Skeletal muscle satellite cell (primary cell): ENCODE measurements around the gene CHIT1.

Experiments
- H3K27me3 ChIP-seq: 2 replicates; pipeline ENCODE4 v1.7.0; 2013; ENCODE audit warnings: low read length; ENCODE audit not compliant: control insufficient read depth, insufficient read depth
- H3K36me3 ChIP-seq: 2 replicates; pipeline ENCODE4 v1.7.0; 2013; ENCODE audit warnings: mild to moderate bottlenecking, control low read depth, low read length; ENCODE audit not compliant: insufficient read depth
- H3K4me1 ChIP-seq: 2 replicates; pipeline ENCODE4 v1.7.0; 2013; ENCODE audit warnings: low read length; ENCODE audit not compliant: control insufficient read depth, insufficient read depth
- H3K4me2 ChIP-seq: 2 replicates; pipeline ENCODE4 v1.7.0; 2013; ENCODE audit warnings: mild to moderate bottlenecking, low read length
- H3K4me3 ChIP-seq: 2 replicates; pipeline ENCODE4 v1.7.0; 2013; ENCODE audit warnings: low read length
- H3K9ac ChIP-seq: 2 replicates; pipeline ENCODE4 v1.7.0; 2013; ENCODE audit warnings: mild to moderate bottlenecking, low read depth, low read length, moderate library complexity
- H3K9me3 ChIP-seq: replicated peaks from 2 replicates; pipeline ENCODE4 v1.7.0; 2013; ENCODE audit warnings: mild to moderate bottlenecking, control low read depth, low read length

Gene CHIT1

DNA sequence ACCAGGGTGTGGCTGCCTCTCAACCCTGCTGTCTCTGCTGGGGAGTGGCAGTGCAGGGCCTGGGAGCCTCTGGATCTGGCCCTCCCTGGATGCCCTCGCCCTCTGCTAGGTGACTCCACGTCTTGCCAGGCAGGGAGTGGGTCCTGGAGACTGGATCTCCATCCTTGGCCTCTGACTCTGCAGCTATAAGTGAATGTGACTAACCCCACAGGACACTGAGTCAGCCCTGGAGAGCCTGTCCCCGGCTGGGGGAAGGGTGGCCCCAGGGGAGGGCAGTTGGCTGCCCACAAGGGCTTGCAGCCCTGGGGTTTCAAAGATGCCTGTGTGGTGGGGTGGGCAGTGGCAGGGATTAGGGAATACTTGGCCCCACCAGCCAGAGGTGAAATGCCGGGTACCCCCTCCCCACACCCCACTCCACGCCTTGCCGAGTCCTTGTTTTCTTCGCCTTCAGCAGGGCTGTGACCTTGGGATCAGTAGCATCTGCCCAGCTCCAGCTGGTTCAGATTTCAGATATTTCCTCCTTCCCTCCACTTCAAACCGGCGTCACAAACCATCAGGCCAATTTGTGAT, 51.9 kb downstream of the CHIT1 start:
- H3K4me2 ChIP-seq: peak overlapping the region; percentile 67
- no peaks in the 10 kb centered on the region for H3K27me3 ChIP-seq
- peak overlapping the region; percentile 29 for H3K4me3 ChIP-seq
- H3K4me1 ChIP-seq: peaks cover 60% of the 10 kb centered on the region
- peak overlapping the region; percentile 71 for H3K9ac ChIP-seq
- H3K36me3 ChIP-seq: no peaks in the 10 kb centered on the region
- no peaks in the 10 kb centered on the region for H3K9me3 ChIP-seq

DNA sequence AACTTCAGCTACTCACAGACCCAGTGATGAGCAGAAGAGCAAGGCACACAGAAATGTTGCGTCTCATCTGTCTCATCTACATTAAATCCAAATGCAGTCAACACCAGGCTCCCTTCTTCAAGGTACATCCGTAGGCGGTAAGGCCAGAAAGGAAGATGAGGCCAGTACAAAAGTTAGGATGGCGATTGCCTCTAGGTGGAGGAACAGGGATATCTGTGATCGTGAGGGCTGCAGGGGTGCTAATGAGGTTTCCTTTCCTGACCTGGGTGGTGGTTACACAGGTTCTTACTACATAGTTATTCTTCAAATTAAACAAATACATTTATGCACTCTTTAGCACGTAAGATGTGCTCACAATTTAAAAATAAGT, 52.5 kb downstream of the CHIT1 start:
- H3K4me1 ChIP-seq: peaks cover 63% of the 10 kb centered on the region
- no peaks in the 10 kb centered on the region for H3K27me3 ChIP-seq
- H3K9me3 ChIP-seq: no peaks in the 10 kb centered on the region
- H3K9ac ChIP-seq: peak overlapping the region; percentile 66
- H3K4me3 ChIP-seq: no peak overlapping the region
- peak overlapping the region; percentile 67 for H3K4me2 ChIP-seq
- no peaks in the 10 kb centered on the region for H3K36me3 ChIP-seq

DNA sequence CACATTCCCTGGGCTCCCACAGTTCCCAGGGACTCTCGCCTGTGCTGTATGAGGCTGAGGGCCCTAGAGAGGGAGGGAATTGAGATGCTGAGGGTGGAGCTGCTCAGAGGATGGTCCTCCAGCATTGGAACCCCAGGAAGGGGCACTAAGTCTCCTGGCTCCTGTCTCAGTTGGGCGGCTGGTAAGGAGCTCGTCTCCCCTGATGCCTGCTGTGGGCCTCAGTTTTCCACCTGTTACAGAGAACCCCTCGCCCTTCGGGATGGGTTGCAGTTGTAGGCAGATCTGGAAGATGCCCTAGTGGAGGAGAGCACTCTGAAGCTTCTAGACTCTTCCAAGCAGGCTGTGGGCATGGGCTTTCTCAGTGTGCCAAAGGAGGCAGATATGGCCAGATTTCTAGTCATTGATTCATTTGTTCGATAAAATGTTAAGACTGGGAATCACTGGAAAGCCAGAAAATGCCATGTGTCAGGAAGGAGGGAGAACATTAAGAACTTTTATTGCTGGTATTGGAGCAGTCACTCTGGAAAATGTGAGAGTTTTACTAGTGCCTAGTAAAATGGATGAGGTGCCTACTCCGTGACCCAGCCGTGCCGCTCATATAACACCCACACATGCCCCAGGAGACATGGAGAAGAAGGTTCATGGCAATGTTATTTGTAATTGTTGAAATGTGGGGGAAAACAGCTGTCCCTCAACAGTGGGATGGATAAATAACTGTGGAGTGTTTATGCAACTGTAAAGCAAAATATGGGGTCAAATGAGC, 53.0 kb downstream of the CHIT1 start:
- Histone ChIP-seq H3K9ac (peak overlapping the region; percentile 66), H3K36me3 (no peaks in the 10 kb centered on the region), H3K4me1 (peaks cover 63% of the 10 kb centered on the region), H3K4me2 (peak overlapping the region; percentile 67), H3K9me3 (no peaks in the 10 kb centered on the region), H3K27me3 (no peaks in the 10 kb centered on the region), H3K4me3 (no peak overlapping the region)

DNA sequence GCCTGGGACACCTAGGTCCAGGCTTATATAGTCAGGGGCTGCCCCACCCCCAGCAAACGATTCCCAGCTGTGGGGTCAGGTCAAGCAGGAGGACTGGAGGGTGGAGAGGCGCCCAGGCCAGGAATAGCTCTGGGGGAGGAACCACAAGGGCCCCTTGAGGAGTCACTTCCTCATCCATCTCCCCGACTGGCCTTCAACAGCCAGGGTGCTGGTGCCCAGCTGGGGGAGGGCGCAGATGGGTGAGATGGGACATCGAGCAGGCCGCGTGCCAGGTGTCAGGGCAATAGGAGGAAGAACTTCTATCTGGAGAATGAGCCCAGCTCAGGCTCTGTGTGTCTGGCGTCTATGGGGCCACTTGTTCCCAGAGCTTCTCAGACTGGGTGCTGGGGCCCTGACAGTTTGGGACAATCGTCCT, 53.6 kb downstream of the CHIT1 start:
- no peaks in the 10 kb centered on the region for H3K27me3 ChIP-seq
- H3K36me3 ChIP-seq: no peaks in the 10 kb centered on the region
- H3K4me2 ChIP-seq: peak overlapping the region; percentile 67
- H3K4me1 ChIP-seq: peaks cover 63% of the 10 kb centered on the region
- H3K4me3 ChIP-seq: no peak overlapping the region
- H3K9me3 ChIP-seq: no peaks in the 10 kb centered on the region
- H3K9ac ChIP-seq: peak overlapping the region; percentile 60

DNA sequence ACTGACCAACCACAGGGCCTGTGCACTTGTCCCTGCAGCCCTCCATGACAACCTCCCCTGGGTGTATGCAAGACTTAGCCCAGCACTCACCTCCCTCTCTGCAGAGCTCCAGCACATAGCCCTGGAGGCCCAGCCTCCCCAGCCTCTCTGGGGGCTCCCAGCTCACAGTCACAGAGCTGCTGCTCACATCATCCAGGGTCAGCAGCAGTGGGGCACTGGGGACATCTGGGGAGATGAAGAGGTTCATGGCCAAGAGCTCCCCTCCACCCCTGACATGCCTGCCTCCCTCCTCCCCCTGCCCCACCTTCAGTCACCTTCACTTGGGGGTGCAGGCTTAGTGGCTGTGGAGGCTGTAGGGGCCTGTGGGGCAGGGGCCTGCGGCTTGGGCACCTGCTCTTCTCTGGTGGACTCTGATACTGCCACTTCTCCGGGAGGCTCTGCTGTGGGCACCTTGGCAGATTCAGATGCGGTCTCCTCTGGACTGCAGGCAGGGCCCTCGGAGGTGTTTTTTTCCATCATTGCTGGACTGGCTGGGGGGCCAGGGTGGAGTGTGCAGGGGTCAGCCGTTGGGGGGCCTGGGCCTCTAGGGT, 54.1 kb downstream of the CHIT1 start, which contains the start of gene MYBPH:
TSS of gene MYBPH (minus strand) at position 590 of the 590 bp plus-strand sequence. CDS start at position 519, 71 bp downstream.
- H3K4me1 ChIP-seq: peaks cover 63% of the 10 kb centered on the region
- H3K36me3 ChIP-seq: no peaks in the 10 kb centered on the region
- no peaks in the 10 kb centered on the region for H3K9me3 ChIP-seq
- H3K4me3 ChIP-seq: no peak within 1 kb of the TSS
- H3K9ac ChIP-seq: peak within 1 kb of the TSS; percentile 60
- no peaks in the 10 kb centered on the region for H3K27me3 ChIP-seq
- H3K4me2 ChIP-seq: peak within 1 kb of the TSS; percentile 67

DNA sequence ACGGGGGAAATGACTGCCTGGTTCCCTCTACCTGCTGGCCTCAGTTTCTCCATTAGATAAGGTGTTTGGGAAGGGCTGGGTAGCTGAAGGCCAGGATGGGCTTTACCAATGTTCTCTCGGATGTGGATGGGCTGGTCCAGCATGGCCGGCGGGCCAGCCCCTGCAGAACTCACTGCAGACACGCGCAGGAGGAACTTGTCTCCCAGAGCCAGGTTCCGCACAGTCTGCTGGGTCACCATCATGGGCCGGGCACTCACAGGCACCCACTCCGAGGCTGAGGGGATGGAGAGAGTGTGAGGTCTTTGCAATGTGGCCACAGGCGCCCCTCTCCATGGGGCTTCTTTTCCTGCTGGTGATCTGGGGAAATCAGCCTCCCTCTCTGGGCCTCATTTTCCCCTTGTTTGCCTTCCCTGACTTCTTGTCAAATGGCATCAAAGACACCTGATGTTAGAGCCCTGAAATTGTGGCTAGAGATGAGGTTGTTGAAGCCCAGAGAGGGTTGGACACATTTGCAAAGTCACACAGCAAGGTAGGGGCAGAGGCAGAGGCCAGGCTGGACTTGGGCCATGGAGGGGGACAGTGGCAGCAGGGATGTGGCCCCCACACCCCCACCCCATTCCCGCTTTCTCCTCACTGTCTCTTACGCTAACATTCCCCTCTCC, 55.0 kb downstream of the CHIT1 start:
- Histone ChIP-seq H3K4me3 (no peak overlapping the region), H3K4me2 (no peak overlapping the region), H3K9ac (no peak overlapping the region), H3K9me3 (no peaks in the 10 kb centered on the region), H3K4me1 (peaks cover 63% of the 10 kb centered on the region), H3K27me3 (no peaks in the 10 kb centered on the region), H3K36me3 (no peaks in the 10 kb centered on the region)

DNA sequence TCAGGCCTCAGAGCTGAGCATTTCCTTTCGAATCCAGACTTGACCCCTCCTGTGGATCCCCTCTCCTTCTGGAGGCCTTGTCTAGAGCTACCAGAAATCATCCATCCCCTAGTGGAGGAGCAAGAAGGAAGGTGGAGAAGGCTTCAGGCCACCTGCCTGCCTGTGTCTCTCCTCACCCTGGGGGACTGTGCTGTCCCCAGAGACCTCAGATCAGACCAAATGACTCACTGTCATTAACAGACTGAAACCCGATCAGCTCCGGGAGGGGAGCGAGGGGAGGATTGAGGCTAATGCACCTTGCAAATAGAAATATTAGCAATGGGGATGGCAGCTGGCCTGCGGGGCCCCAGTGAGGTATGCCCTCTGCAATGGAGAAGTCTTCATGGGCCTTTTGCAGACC, 55.9 kb downstream of the CHIT1 start:
- no peak overlapping the region for H3K4me3 ChIP-seq
- H3K4me1 ChIP-seq: peaks cover 59% of the 10 kb centered on the region
- peak overlapping the region; percentile 49 for H3K9ac ChIP-seq
- H3K4me2 ChIP-seq: no peak overlapping the region
- H3K9me3 ChIP-seq: no peaks in the 10 kb centered on the region
- H3K36me3 ChIP-seq: no peaks in the 10 kb centered on the region
- no peaks in the 10 kb centered on the region for H3K27me3 ChIP-seq

DNA sequence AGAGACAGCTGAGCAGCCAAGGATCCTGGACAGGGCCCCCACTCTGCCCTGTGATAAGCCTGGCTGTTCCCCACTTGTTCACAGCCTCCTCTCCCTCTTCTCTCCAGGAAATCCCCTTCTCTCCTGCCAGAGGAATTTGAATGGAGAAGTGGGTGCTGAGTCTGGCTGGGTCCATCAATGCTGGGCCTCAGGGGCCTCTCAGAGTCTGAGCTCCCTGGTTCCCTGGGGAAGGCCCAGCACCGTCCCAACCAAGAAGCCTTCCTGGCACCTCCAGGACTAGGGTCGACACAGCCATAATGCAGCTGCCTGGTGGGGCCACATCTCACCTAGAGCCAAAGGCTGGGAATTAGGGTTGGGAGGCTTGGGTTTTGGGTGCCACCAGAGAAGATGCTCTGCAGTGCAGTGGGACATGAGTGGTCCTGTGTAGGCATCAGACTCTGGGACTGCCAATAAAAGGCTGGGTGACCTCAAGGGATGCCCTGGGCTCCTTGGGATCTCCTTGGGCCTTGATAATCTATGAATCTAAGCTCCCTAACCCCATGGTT, 56.4 kb downstream of the CHIT1 start:
- no peaks in the 10 kb centered on the region for H3K27me3 ChIP-seq
- no peaks in the 10 kb centered on the region for H3K36me3 ChIP-seq
- peak overlapping the region; percentile 49 for H3K9ac ChIP-seq
- no peak overlapping the region for H3K4me2 ChIP-seq
- no peak overlapping the region for H3K4me3 ChIP-seq
- H3K4me1 ChIP-seq: peaks cover 54% of the 10 kb centered on the region
- H3K9me3 ChIP-seq: no peaks in the 10 kb centered on the region

DNA sequence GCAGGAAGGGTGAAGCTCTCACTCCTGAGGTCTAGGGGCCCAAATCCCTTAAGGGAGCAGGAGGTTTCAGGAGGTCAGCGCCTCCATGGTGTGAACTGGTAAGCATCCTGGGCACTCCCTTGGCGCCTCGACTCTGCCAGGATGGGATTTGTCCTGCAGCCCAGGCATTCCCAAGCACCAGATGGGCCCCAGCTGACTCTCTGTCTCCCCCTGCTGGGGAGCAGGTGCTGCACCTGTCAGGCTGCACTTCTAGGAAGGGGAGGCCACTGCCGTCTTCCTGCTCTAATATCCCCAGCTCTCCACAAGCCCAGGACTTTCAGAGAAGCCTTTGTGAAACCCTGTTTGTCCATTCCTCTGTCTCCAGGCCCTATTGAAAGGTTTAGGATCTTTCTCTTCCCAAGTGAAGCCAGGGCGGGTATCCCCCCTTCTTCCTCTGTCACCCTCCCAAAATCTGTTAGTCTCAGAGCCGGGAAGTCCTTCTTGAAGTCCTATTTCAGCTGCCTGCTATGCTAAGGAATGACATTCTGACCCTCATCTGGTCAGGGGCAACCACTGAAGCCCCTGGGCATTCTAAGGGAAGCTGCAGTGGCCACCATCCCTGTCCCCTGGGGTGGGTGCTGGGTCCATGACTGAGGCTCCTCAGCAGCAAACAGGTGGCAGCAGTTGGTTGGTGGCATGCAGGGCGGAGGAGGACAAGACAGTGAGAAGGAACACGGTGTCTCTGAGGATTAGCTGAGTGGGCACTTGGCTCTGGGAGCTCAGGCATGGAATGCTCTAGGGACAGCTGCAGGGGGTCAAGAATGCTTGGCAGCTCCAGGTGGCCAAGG, 57.1 kb downstream of the CHIT1 start:
- Histone ChIP-seq H3K9me3 (no peaks in the 10 kb centered on the region), H3K4me3 (no peak overlapping the region), H3K27me3 (no peaks in the 10 kb centered on the region), H3K9ac (peak overlapping the region; percentile 11), H3K36me3 (no peaks in the 10 kb centered on the region), H3K4me1 (peaks cover 47% of the 10 kb centered on the region), H3K4me2 (no peak overlapping the region)

DNA sequence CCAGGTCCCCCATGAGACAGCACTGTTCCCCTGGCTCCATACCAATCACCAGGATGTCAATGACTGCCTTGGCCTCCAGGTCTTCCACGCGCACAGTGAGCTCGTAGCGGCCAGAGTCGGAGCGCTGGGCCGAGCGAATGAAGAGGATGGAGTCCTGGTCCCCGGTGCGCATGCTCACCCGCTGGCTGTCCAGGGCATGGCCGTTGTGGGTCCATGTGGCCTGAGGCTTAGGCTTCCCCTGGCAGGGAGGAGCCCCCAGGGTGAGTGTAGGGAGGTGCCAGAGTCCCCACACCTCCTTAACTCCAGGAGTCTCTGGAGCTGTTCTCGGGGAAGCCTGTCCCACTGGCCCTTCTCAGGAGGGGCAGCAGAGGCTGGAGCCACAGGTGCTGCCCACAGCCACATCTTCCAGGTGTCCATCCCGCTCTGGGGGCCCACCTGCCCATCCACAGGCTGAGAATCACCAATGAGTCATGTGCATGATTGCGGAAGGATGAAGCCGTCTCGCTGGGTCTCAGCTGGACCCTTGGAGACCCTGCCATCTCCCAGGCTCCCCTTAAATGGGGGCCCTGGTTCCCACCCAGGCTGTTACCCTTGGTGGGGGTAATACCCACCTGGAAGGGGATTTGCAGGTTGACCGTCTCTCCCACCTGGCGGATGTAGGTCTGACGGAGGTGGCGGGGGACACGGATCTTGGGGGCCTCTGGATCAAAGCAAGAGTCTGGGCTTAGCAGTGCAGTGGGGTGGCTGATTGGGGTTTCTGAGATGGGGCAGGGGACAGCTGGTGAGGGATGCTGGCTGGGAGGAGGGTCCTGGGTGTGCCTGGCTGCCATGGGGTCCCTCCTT, 57.9 kb downstream of the CHIT1 start:
- H3K27me3 ChIP-seq: no peaks in the 10 kb centered on the region
- no peak overlapping the region for H3K9ac ChIP-seq

More for the DNA sequence above, 57.9 kb downstream of the CHIT1 start:
- no peak overlapping the region for H3K4me2 ChIP-seq
- no peaks in the 10 kb centered on the region for H3K9me3 ChIP-seq
- H3K4me1 ChIP-seq: peaks cover 38% of the 10 kb centered on the region
- H3K36me3 ChIP-seq: no peaks in the 10 kb centered on the region
- H3K4me3 ChIP-seq: no peak overlapping the region
